DMS53 (cell line): ENCODE results near the gene CARD14.
"Not testable (repeated sequence)": the region's sequence is repeated elsewhere in the genome, so short reads cannot be mapped to it uniquely, and the experiment has no call there.

Experiments
- DNase-seq: peaks from one replicate; lab custom pipeline; 2025; lab: John Stamatoyannopoulos, UW

CARD14 gene

GRCh38 chr17:80183581-80184422 is 14.0 kb downstream of the CARD14 start:
- peak; percentile 17 for DNase-seq

GRCh38 chr17:80184423-80184714 is 14.5 kb downstream of the CARD14 start:
- no peak for DNase-seq

DNA sequence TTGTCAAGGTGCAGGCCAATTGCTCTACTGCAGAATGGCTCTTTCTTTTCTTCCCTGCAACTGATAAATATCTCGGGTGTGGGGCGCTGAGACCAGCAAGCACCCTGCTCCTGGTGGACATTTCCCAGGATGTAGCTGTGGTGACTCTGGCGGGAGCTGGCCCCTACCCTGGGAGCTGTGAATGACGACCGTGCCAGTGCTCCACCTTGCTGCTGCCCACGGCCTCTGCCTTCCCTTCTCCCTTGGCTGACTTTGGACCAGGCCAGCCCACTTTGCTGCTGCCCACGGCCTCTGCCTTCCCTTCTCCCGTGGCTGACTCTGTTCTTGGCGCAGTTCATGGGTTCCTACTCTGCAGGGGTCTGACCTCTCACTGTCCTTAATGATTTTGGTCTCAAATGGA is 16.1 kb downstream of the CARD14 start:
- no peak for DNase-seq

GRCh38 chr17:80187090-80187489 is 17.3 kb downstream of the CARD14 start:
- DNase-seq = no peak

- DNase-seq = no peak
Observed at GRCh38 chr17:80187515-80187941, 17.7 kb downstream of the CARD14 start.

- DNase-seq = no peak
Observed at GRCh38 chr17:80189611-80190010, 19.8 kb downstream of the CARD14 start.

DNA sequence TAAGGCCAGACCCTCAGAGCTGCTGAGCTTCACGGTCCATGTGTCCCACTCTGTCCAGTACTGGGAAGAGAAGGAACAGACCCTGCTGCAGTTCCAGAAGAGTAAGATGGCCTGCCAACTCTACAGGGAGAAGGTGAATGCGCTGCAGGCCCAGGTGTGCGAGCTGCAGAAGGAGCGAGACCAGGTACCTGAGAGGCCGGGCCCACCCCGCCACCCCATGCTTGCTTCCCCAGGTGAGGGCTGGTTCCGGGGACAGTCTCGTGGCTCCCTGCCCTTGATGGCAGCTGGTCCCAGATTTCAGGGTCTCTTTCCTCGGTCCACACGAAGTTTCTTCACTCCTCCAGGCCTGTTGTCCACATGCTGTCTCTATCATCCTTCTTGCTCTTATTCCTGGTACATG is 20.9 kb downstream of the CARD14 start:
- DNase-seq = no peak

DNA sequence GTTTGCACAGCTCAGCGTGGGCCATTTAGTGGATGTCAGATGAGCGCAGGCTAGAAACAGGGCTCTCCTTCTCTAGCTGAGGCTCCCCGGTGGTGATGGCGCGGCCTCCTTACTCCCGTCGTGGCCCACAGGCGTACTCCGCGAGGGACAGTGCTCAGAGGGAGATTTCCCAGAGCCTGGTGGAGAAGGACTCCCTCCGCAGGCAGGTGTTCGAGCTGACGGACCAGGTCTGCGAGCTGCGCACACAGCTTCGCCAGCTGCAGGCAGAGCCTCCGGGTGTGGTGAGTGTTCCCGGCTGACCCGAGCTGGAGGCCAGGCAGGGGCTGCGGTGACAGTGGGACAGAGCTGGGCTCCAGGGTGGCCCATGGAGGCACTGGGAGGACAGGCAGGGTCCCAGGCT is 21.4 kb downstream of the CARD14 start:
- no peak for DNase-seq

DNA sequence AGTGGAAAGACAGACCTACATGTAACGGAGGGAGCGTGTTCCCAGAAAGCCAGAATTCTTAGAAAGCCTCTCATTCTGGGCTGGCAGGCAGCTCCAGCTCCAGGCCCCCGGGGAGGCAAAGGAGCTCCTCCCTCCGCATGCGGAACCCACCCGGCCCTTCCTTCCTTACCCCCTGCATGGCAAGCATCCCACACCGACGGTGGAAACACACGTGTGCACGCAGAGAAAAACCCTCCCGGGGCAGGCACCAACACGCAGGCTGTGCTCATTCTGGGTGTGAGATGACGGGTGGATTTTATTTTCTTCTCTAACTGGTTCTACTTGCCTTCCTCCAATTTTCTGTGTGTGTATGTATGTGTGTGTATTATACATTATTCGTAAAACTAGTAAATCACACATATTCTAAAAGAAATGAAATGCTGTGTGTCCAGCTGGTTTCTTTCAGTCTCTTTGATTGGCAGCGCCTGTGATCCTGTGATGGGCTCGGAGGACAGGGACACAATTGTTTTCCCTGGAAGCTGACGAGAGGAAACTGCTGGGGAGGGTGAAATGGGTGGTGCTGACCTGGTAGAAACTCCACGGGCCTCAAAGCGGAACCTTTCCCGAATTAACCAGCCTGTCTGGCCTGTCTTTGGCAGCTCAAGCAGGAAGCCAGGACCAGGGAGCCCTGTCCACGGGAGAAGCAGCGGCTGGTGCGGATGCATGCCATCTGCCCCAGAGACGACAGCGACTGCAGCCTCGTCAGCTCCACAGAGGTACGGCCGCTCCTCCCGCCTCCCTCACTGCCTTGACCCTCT is 22.2 kb downstream of the CARD14 start:
- DNase-seq = no peak

GRCh38 chr17:80195141-80195540 is 25.3 kb downstream of the CARD14 start:
- DNase-seq = no peak

DNA sequence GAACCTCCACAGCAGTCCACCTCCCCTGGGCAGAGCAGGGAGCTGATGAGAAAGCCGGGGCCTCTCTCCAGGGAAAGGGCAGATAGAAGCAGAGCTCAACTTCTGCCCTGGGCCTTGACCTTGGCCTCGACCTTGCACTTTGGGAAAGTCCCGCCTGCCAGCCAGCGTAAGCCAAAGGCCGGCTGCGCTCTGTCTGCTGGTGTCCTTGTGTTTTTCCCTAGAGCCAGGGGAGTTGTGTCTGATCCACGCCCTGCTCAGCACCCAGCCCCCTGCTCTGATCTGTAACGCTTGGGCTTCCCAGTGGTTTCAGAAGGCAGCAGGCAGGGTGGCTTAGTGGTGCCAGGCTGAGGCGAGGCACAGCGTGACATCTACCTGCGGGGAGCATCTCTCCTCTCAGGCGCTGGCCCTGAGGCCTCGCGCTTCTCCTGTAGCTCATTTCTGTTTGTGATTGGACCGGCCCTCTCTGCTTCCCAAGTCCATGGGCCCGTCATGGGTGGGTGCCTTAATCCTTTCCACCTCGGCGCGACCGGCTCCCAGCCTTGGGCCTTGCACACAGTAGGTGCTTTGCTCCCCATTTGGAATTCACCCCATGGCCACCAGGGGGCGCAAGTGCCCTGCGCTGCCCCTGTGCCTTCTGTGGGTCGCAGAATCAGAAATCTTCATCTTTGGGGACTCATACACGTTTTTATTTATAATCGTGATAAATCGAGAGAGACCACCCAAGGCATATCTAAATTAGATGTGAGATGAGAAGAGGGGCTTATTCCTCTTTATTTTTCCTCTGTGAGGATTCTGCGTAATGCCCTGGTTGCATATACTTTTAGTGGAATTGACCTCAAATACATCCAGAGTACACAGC is 26.1 kb downstream of the CARD14 start:
- DNase-seq = peak; percentile 57

DNA sequence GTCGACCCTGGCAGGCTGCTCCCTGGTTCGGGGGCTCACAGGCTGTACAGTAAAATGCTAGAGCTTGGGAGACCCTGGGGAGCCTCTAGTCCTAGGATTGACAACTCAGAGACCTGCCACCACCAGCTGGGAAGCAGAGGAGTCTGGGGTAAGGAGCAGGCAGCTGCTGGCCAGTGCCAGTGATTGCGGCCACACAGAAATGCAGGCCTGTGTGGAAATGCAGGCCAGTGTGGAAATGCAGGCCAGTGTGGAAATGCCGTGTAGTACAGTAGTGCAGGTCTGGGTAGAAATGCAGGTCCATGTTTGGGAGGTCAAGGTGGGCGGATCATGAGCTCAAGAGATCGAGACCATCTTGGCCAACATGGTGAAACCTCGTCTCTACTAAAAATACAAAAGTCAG is 26.8 kb downstream of the CARD14 start:
- DNase-seq = no peak

DNA sequence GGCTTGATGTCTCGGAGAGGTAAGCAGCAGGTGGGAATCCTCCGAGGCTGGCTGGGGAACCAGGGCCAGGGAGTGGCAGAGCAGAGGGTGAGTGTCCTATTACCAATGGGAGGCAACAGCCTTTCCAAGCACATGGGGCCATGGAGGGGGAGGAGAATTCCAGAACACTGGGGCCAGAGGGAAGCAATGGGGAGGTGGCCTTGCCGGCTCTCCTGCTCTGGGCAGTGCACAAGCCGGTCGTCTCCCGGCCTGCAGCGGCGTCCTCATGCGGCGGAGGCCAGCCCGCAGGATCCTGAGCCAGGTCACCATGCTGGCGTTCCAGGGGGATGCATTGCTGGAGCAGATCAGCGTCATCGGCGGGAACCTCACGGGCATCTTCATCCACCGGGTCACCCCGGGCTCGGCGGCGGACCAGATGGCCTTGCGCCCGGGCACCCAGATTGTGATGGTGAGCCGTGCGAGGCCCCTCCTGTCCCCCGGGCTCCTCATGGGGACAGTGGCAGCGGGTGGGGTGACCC is 28.4 kb downstream of the CARD14 start:
- DNase-seq = no peak

- not testable (repeated sequence) for DNase-seq
Observed at GRCh38 chr17:80199295-80199694, 29.5 kb downstream of the CARD14 start.

DNA sequence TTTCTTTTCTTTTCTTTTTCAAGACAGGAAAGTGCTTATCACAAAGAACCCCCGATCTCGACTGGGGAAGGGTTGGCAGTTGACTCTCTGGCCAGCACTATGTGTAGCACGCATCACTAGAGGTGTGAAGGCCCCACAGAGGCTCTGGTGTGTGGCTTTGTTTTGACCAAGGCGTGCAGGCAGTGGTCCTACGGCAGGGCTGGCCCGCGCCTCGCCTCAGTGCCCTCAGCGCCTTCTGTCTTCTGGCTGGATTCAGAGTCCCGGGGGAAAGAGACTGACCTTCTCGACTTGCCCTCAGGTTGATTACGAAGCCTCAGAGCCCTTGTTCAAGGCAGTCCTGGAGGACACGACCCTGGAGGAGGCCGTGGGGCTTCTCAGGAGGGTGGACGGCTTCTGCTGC is 31.6 kb downstream of the CARD14 start:
- DNase-seq = no peak

DNA sequence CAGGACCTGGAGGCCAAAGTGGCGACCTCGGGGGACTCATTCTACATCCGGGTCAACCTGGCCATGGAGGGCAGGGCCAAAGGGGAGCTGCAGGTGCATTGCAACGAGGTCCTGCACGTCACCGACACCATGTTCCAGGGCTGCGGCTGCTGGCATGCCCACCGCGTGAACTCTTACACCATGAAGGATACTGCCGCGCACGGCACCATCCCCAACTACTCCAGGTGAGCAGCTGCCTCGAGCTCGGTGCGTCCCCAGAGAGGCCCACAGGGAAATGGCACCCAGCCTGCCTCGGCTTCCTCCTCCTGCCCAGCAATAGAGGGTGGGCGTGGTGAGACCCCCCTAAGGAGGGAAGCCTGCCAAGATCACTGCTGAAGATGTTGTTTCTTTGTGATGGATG is 32.4 kb downstream of the CARD14 start:
- DNase-seq = no peak

GRCh38 chr17:80203471-80203963 is 33.7 kb downstream of the CARD14 start:
- DNase-seq = no peak

DNA sequence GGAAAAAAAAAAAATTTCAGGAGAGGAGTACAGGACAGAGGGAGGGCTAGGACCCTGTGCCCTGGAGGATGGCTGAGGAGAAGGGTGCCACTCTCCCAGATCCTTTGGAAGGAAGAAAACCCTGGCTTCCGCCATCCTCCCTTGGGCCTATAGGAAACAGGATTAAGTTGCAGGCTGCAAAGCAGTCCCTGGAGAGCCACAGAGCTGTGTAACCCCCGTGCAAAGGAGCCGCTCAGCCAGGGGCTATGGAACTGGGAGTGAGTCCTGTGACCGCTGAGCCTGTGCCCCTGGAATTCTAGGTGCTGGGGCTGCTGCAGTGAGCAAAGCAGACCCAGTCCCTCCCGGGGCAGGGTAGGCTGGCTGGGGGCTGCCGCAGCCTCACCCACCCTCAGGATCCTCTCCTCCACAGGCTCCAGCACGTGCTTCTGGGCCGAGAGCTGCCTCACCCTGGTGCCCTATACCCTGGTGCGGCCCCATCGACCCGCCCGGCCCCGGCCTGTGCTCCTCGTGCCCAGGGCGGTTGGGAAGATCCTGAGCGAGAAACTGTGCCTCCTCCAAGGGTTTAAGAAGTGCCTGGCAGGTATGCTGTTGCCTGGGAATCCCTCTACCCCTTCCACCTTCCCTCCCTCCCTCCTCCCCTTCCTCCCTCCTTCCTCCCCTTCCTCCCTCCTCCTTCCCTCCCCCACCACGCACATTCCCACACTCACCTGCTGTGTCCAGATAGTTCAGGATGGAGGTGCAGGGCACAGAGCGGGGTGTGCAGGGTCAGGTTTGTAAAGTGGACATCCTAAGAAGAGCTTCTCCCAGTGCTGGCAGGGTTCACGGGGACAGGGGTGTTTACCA is 35.0 kb downstream of the CARD14 start:
- DNase-seq = no peak

DNA sequence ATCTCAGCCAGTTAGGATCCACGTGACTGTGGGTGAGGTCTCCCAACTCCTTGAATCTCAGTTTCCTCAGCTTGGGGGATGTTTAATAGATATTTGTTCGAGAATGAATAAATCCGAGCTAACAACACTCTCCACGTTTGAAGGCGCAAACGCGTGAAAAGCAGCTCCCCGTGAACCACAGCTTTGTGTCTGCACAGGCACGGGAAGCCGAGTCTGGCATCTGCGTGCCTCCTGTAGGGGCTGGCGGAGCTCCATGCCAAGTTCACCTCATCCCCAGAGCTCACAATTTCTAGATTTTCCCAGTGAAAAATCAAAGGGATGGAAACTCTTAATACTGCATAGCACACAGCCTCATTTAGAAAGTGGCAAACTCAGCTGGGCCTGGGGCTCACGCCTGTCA is 36.0 kb downstream of the CARD14 start:
- DNase-seq = no peak

GRCh38 chr17:80208050-80208449 is 38.2 kb downstream of the CARD14 start:
- DNase-seq = no peak

- no peak for DNase-seq
Observed at GRCh38 chr17:80209765-80210164, 39.9 kb downstream of the CARD14 start.
